Ramos (cell line): ENCODE data around the gene FAF1.

Experiments
- in situ Hi-C: fragments of 300-500 bp; cut with MboI; formaldehyde crosslinking; loops from one replicate; pipeline ENCODE4 v1.14.3; 2022; ENCODE audit warnings: low sequenced_read_pairs; ENCODE audit not compliant: unreplicated experiment

The FAF1 gene

GRCh38 chr1:50425376-50426107 lies 534.5 kb downstream of the FAF1 start:
- in situ Hi-C loops = no loop called here

- in situ Hi-C loops = no loop called here
These were observed 535.1 kb downstream of the FAF1 start for GRCh38 chr1:50424884-50425375.

GRCh38 chr1:50424045-50424883 lies 535.8 kb downstream of the FAF1 start:
- in situ Hi-C loops = no loop called here

- in situ Hi-C loops = no loop called here
These were observed 536.4 kb downstream of the FAF1 start for GRCh38 chr1:50423670-50424000.

- in situ Hi-C loops = no loop called here
These were observed 537.0 kb downstream of the FAF1 start, which contains the start of gene DMRTA2 for GRCh38 chr1:50422946-50423669. DMRTA2 (minus strand) TSS chr1:50423443; CDS start chr1:50421536, 1,907 bp downstream.

GRCh38 chr1:50422675-50422945 lies 537.5 kb downstream of the FAF1 start:
- in situ Hi-C loops = no loop called here

GRCh38 chr1:50421768-50422674 lies 538.0 kb downstream of the FAF1 start:
- in situ Hi-C loops = no loop called here

- in situ Hi-C loops = no loop called here
These were observed 538.7 kb downstream of the FAF1 start for GRCh38 chr1:50421366-50421748.

- in situ Hi-C loops = no loop called here
These were observed 539.2 kb downstream of the FAF1 start for GRCh38 chr1:50420689-50421365.

- in situ Hi-C loops = no loop called here
These were observed 540.0 kb downstream of the FAF1 start for GRCh38 chr1:50419907-50420677.

- in situ Hi-C loops = no loop called here
These were observed 540.7 kb downstream of the FAF1 start for GRCh38 chr1:50419192-50419906.

GRCh38 chr1:50418600-50419109 lies 541.4 kb downstream of the FAF1 start:
- in situ Hi-C loops = no loop called here

GRCh38 chr1:50417946-50418599 lies 542.0 kb downstream of the FAF1 start:
- in situ Hi-C loops = no loop called here

- in situ Hi-C loops = no loop called here
These were observed 542.6 kb downstream of the FAF1 start for GRCh38 chr1:50417507-50417906.

GRCh38 chr1:50416553-50417453 lies 543.3 kb downstream of the FAF1 start:
- in situ Hi-C loops = no loop called here

GRCh38 chr1:50416150-50416527 lies 543.9 kb downstream of the FAF1 start:
- in situ Hi-C loops = no loop called here
